Activated CD4-positive, alpha-beta T cell treated with anti-CD3 and anti-CD28 coated beads, Interleukin-2, amount 10 ng/mL, durations not matched to agents 24 days and 14 days (primary cell): Measurements from ENCODE around the gene YIPF5. TPM values are rescaled to one million over a fixed set of nuclear protein-coding genes. Genes with fewer than 3 reads are reported as not detected.
A peak's percentile ranks its signal among the peaks of the same experiment; 100 is the strongest.

Experiments
- DNase-seq: peaks from one replicate; pipeline ENCODE4 v3.0.0; 2022
- H3K27ac Mint-ChIP-seq: one replicate; pipeline ENCODE4 v1.8.0; 2022; ENCODE audit warnings: mild to moderate bottlenecking, mixed read lengths
- H3K27me3 Mint-ChIP-seq: one replicate; pipeline ENCODE4 v1.8.0; 2022; ENCODE audit warnings: mixed read lengths
- H3K36me3 Mint-ChIP-seq: one replicate; pipeline ENCODE4 v1.8.0; 2022; ENCODE audit warnings: low read depth, mild to moderate bottlenecking, mixed read lengths
- H3K4me1 Mint-ChIP-seq: one replicate; pipeline ENCODE4 v1.8.0; 2021; ENCODE audit warnings: mixed read lengths
- H3K4me3 Mint-ChIP-seq: one replicate; pipeline ENCODE4 v1.8.0; 2022; ENCODE audit warnings: mild to moderate bottlenecking, moderate library complexity, mixed read lengths
- H3K9me3 Mint-ChIP-seq: one replicate; pipeline ENCODE4 v1.8.0; 2021; ENCODE audit warnings: mixed read lengths
- intact Hi-C: fragments of 100-400 bp; cut with micrococcal nuclease; formaldehyde crosslinking; loops from one replicate; pipeline ENCODE4 v1.15.1; 2023
- total RNA-seq: library from RNA; stranded (reverse); gene quantifications from 2 replicates; pipeline ENCODE4 v1.2.3, GENCODE V29; 2022

Gene YIPF5
- total RNA-seq, 1 donor from 2014 or later: 32.0 TPM

DNA sequence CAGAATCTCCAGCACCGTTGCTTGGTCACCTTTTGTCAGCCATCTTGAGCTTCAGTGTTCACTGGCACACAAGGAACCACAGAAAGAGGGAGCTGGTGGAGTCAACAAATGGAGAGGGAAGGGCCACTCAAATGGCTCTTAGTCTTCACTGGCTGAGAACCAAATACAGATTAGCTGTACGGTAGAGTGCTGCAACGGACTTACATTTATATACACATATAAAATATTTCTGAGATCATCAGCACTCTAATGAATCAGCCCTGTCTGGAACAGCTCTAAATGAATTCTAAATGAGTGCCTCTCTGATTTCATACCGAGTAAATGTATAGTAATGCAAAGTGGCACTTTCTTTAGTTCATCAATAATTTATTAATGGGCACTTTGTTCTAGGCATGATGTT is 25.0 kb upstream of the YIPF5 start:
- Mint-ChIP-seq H3K9me3 (no peaks in the 10 kb centered on the region), H3K27ac (no peak overlapping the region), H3K4me1 (peaks cover 10% of the 10 kb centered on the region), H3K36me3 (no peaks in the 10 kb centered on the region), H3K27me3 (peaks cover 15% of the 10 kb centered on the region), H3K4me3 (no peak overlapping the region)
- intact Hi-C loops: loop anchor here (10.0 kb wide), 2 partner anchors 301 to 1989 kb away; partner anchors contain the start of gene LARS1
- DNase-seq: no peak

GRCh38 chr5:144194144-144194543 is 23.7 kb upstream of the YIPF5 start:
- Mint-ChIP-seq H3K9me3 (no peaks in the 10 kb centered on the region), H3K4me1 (peaks cover 18% of the 10 kb centered on the region), H3K27me3 (peaks cover 11% of the 10 kb centered on the region)

GRCh38 chr5:144192661-144193060 is 22.2 kb upstream of the YIPF5 start:
- Mint-ChIP-seq H3K9me3 (no peaks in the 10 kb centered on the region), H3K27me3 (peaks cover 5% of the 10 kb centered on the region), H3K4me3 (no peak overlapping the region), H3K36me3 (no peaks in the 10 kb centered on the region), H3K27ac (no peak overlapping the region), H3K4me1 (peaks cover 33% of the 10 kb centered on the region)
- intact Hi-C loops: loop anchor here (1.0 to 10.0 kb wide), 8 partner anchors 22 to 1992 kb away; partner anchors contain the start of genes KCTD16, LARS1 and YIPF5
- no peak for DNase-seq

More at GRCh38 chr5:144194144-144194543, 23.7 kb upstream of the YIPF5 start:
- intact Hi-C loops: loop anchor here (5.0 to 10.0 kb wide), 6 partner anchors 227 to 1991 kb away; partner anchors contain the start of gene LARS1
- DNase-seq: no peak
- no peak overlapping the region for H3K27ac Mint-ChIP-seq
- H3K36me3 Mint-ChIP-seq: no peaks in the 10 kb centered on the region
- H3K4me3 Mint-ChIP-seq: no peak overlapping the region

GRCh38 chr5:144191998-144192397 is 21.5 kb upstream of the YIPF5 start:
- H3K27me3 Mint-ChIP-seq: peaks cover 2% of the 10 kb centered on the region
- H3K36me3 Mint-ChIP-seq: no peaks in the 10 kb centered on the region
- peaks cover 39% of the 10 kb centered on the region for H3K4me1 Mint-ChIP-seq
- no peaks in the 10 kb centered on the region for H3K9me3 Mint-ChIP-seq
- no peak overlapping the region for H3K4me3 Mint-ChIP-seq
- intact Hi-C loops: loop anchor here (1.0 to 10.0 kb wide), 9 partner anchors 22 to 1993 kb away; partner anchors contain the start of genes KCTD16, LARS1 and YIPF5
- peak; percentile 87 for DNase-seq
- no peak overlapping the region for H3K27ac Mint-ChIP-seq

DNA sequence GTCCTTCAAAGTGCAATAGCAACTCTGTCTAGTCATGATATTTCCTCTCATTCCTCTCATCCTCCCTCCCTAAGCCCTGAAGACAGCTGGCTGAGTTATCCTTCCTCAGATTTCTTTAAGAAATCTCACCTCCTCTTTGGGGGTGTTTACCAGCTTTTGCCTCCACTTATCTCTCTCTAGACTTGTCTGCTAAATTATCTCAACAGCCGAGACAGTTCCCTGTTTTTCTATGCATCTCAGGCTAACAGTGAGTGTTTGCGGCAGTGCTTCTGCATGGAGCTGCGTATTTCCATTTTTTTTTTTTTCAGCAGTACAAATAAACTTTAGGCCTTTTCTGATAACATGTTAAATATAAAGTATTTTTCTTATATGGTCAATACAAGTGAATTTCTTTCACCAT is 21.1 kb upstream of the YIPF5 start:
- no peak overlapping the region for H3K4me3 Mint-ChIP-seq
- no peak for DNase-seq
- intact Hi-C loops: loop anchor here (2.0 to 10.0 kb wide), 7 partner anchors 224 to 1993 kb away; partner anchors contain the start of gene LARS1
- H3K27ac Mint-ChIP-seq: peak overlapping the region; percentile 66
- H3K36me3 Mint-ChIP-seq: no peaks in the 10 kb centered on the region
- H3K4me1 Mint-ChIP-seq: peaks cover 40% of the 10 kb centered on the region
- peaks cover 2% of the 10 kb centered on the region for H3K27me3 Mint-ChIP-seq
- H3K9me3 Mint-ChIP-seq: no peaks in the 10 kb centered on the region

GRCh38 chr5:144189800-144190429 is 19.5 kb upstream of the YIPF5 start:
- peak overlapping the region; percentile 93 for H3K27ac Mint-ChIP-seq
- peak overlapping the region; percentile 70 for H3K4me3 Mint-ChIP-seq

DNA sequence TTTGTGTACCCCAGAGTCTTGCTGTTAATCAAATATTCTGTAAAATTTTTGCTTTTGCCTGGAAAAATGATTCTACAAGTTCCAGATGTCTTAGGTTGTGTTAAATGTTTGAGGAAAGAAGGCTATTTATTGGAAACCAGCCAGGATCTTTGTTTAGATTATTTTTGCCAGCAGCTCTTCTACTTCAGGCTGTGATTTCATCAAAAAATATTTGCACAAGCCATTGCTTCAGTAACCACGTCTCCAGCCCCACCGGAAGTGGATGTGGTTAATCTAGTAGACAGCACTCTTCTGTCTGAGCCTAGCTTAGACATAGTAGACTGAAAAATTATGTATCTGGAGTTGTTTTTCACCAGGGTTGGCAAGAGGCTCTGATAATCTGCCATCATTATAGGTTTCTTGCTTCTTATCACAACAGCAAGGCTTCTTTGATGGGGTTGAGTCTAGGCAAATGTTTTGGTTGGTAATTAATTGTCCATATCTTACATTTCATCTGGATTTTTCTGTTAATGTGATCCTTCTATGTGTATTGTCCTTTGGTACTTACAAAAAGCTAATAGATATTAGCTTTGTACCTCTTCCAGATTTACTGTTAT is 17.3 kb upstream of the YIPF5 start:
- peaks cover 52% of the 10 kb centered on the region for H3K4me1 Mint-ChIP-seq
- no peaks in the 10 kb centered on the region for H3K36me3 Mint-ChIP-seq
- peak overlapping the region; percentile 64 for H3K4me3 Mint-ChIP-seq
- peak overlapping the region; percentile 80 for H3K27ac Mint-ChIP-seq
- H3K9me3 Mint-ChIP-seq: no peaks in the 10 kb centered on the region
- no peaks in the 10 kb centered on the region for H3K27me3 Mint-ChIP-seq
- DNase-seq: peak; percentile 93
- intact Hi-C loops: loop anchor here (2.0 to 10.0 kb wide), 5 partner anchors 513 to 1833 kb away; no protein-coding TSS in a partner anchor

More at GRCh38 chr5:144189800-144190429, 19.5 kb upstream of the YIPF5 start:
- H3K4me1 Mint-ChIP-seq: peaks cover 49% of the 10 kb centered on the region
- H3K36me3 Mint-ChIP-seq: no peaks in the 10 kb centered on the region
- peak; percentile 94 for DNase-seq
- intact Hi-C loops: loop anchor here (2.0 to 10.0 kb wide), 12 partner anchors 223 to 1995 kb away; partner anchors contain the start of gene LARS1
- H3K27me3 Mint-ChIP-seq: peaks cover under 1% of the 10 kb centered on the region
- H3K9me3 Mint-ChIP-seq: no peaks in the 10 kb centered on the region

DNA sequence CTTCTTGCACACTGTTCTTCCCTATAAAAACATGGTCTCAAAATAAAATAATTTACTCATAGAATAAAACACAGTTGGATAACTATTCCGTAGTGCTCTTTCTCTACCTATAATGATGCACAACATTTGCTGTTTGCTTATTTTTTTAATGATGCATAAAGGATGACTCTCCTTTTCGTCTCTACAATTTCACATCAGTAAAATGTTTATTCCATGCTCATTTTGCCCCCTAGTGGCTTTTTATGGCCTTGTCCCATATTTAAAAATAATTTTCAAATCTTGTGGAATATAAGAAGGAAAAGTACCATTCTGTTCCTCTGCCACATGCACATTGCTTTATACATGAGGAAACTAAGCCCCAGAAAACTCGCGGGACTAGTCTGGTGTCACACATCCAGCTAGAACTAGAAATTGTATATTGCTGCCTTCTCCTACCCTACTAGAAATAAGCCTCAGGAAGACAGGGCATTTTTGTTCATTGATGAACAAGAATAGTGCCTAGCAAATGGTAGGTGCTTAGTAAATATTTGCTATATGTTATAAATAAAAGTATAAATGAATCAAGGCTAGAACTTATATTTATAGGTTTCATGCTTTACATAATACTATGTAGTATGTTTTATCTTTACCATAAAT is 12.9 kb upstream of the YIPF5 start:
- no peak overlapping the region for H3K4me3 Mint-ChIP-seq
- intact Hi-C loops: loop anchor here (10.0 kb wide), 2 partner anchors 509 to 1829 kb away; no protein-coding TSS in a partner anchor
- no peaks in the 10 kb centered on the region for H3K27me3 Mint-ChIP-seq
- H3K9me3 Mint-ChIP-seq: no peaks in the 10 kb centered on the region
- no peak overlapping the region for H3K27ac Mint-ChIP-seq
- H3K4me1 Mint-ChIP-seq: peaks cover 27% of the 10 kb centered on the region
- DNase-seq: no peak
- no peaks in the 10 kb centered on the region for H3K36me3 Mint-ChIP-seq

DNA sequence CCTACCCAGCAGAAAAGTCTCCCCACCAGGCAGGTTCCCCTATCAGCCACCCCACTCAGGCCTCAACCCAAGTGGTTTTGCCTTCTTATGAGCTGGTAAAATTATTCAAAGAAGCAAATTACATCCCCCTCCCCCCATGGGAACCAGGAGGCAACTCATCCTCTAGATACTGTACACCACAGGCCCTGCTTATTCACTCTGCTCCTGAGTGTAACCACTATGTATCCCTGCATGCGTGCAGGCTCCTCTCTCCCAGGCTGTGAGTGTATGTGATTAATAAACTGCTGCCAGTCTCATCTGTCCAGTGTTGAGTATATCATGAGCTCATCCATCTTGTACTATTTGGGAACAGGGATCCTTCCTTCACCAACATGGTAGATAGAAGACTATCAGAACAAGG is 8.8 kb upstream of the YIPF5 start:
- no peak for DNase-seq
- Mint-ChIP-seq H3K36me3 (no peaks in the 10 kb centered on the region), H3K9me3 (no peaks in the 10 kb centered on the region), H3K4me1 (peaks cover 4% of the 10 kb centered on the region), H3K27ac (no peak overlapping the region), H3K4me3 (no peak overlapping the region), H3K27me3 (peaks cover 13% of the 10 kb centered on the region)
- intact Hi-C loops: no loop called here

DNA sequence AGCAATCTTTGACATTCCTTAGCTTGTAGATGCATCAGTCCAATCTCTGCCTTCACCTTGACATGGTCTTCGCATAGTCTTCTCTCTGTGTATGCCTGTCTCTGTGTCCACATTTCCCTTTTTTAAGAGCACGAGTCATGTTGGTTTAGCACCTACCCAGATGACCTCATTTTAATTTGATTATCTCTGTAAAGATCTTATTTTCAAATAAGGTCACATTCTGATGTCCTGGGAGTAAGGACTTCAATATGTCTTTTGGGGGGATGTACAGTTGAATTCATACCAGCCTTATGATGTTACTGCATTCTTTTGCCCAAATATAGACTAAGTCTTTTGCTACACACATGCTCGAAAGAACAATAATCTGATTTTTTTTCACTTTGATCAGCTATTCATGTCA is 7.1 kb upstream of the YIPF5 start:
- H3K36me3 Mint-ChIP-seq: no peaks in the 10 kb centered on the region
- no peak overlapping the region for H3K4me3 Mint-ChIP-seq
- peaks cover 3% of the 10 kb centered on the region for H3K4me1 Mint-ChIP-seq
- intact Hi-C loops: no loop called here
- no peak for DNase-seq
- H3K9me3 Mint-ChIP-seq: no peaks in the 10 kb centered on the region
- H3K27ac Mint-ChIP-seq: no peak overlapping the region
- H3K27me3 Mint-ChIP-seq: peaks cover 24% of the 10 kb centered on the region

DNA sequence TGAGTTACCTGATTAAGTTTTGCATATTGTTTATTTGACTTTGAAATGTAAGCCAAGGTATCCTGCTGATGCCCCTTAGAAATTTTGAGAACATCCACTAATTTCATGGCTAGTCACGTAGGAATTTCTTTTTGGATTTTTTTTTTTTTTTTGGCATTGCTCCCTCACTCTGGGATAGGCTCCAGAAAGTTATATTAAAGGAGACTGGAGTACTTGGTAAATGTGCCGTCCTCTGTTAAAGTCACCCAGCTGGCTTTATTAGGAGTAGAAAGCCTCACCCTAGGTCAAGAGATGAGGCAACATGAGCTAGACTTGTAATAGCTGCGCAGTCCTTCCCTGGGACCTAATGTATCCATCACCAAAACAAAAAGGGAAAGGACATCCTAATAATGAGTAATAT is 3.3 kb upstream of the YIPF5 start:
- intact Hi-C loops: loop anchor here (5.0 kb wide), 2 partner anchors 771 to 1351 kb away; partner anchors contain the start of gene NR3C1
- H3K36me3 Mint-ChIP-seq: peaks cover 9% of the 10 kb centered on the region
- DNase-seq: no peak
- no peaks in the 10 kb centered on the region for H3K9me3 Mint-ChIP-seq
- peaks cover 21% of the 10 kb centered on the region for H3K4me1 Mint-ChIP-seq
- peaks cover 26% of the 10 kb centered on the region for H3K27me3 Mint-ChIP-seq
- no peak overlapping the region for H3K4me3 Mint-ChIP-seq
- H3K27ac Mint-ChIP-seq: no peak overlapping the region

DNA sequence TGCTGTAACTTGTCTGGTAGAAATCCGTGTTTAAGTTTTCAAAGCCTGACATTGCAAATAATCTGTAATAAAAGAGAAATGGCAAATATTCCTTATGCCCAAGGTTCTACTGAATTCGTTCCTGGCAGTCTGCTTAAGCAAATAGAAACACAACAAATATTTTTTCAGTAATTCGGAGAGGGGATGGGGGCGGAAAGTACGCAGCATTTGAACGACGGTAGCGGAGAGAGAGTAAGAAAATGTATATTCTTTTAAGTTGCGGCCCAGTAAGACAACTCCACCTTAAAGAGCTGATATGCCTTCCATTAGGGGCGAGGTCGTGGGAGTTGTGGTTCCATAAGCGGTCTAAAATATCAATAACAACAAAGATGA is 569 bp downstream of the YIPF5 start:
- Mint-ChIP-seq H3K27me3 (peaks cover 16% of the 10 kb centered on the region), H3K4me3 (peak overlapping the region; percentile 99), H3K9me3 (no peaks in the 10 kb centered on the region), H3K27ac (peak overlapping the region; percentile 93), H3K4me1 (peaks cover 37% of the 10 kb centered on the region), H3K36me3 (peaks cover 23% of the 10 kb centered on the region)
- intact Hi-C loops: loop anchor here (1.0 to 10.0 kb wide), 4 partner anchors 22 to 1395 kb away; partner anchors contain the start of genes ARHGAP26 and NR3C1
- no peak for DNase-seq

- Mint-ChIP-seq H3K4me1 (peaks cover 37% of the 10 kb centered on the region), H3K27ac (no peak overlapping the region), H3K27me3 (peaks cover 5% of the 10 kb centered on the region), H3K36me3 (peaks cover 27% of the 10 kb centered on the region), H3K9me3 (no peaks in the 10 kb centered on the region), H3K4me3 (peak overlapping the region; percentile 28)
- intact Hi-C loops: loop anchor here (10.0 kb wide), 1 partner anchor 1393 kb away; the partner anchor contains the start of gene ARHGAP26
- no peak for DNase-seq
Observed at GRCh38 chr5:144167998-144168397, 2.5 kb downstream of the YIPF5 start.
